Measurements from ENCODE around the gene PLB1. TPM values are rescaled to one million over a fixed set of nuclear protein-coding genes. Genes with fewer than 3 reads are reported as not detected.
"Not testable (repeated sequence)": the region's sequence is repeated elsewhere in the genome, so short reads cannot be mapped to it uniquely, and the experiment has no call there.

PLB1 gene
- total RNA-seq, 2 experiments from 2014 or later, result 0.87 to 1.1 TPM

GRCh38 chr2:28664120-28664842 is 168.4 kb downstream of the PLB1 start:
- intact Hi-C loops (cut with DNase I, micrococcal nuclease), result no loop called here
- ATAC-seq (no peak), DNase-seq (no peak)
- Mint-ChIP-seq H3K27ac (no peak overlapping the region), H3K4me3 (no peak overlapping the region), H3K27me3 (no peaks in the 10 kb centered on the region), H3K36me3 (ENCODE audit: low read depth) (no peaks in the 10 kb centered on the region), H3K9me3 (ENCODE audit: low read depth) (no peaks in the 10 kb centered on the region), H3K4me1 (no peaks in the 10 kb centered on the region)
- CTCF ChIA-PET, result interaction anchor here (0.5 to 1.5 kb wide), 4 partner anchors 70 to 1618 kb away, joined by 3 to 6 read pairs (median 3); no protein-coding TSS in a partner anchor
- POLR2A ChIA-PET, result no interaction called here

GRCh38 chr2:28665041-28665704 is 169.3 kb downstream of the PLB1 start:
- ChIA-PET POLR2A (no interaction called here), CTCF (interaction anchor here (0.5 to 1.5 kb wide), 2 partner anchors 71 to 156 kb away, joined by 3 to 6 read pairs; no protein-coding TSS in a partner anchor)
- H3K4me1 Mint-ChIP-seq, result no peaks in the 10 kb centered on the region
- intact Hi-C loops (cut with DNase I, micrococcal nuclease), result no loop called here
- no peak for ATAC-seq
- DNase-seq, result no peak
- no peaks in the 10 kb centered on the region for H3K9me3 Mint-ChIP-seq (ENCODE audit: low read depth)
- no peaks in the 10 kb centered on the region for H3K27me3 Mint-ChIP-seq
- no peak overlapping the region for H3K4me3 Mint-ChIP-seq
- no peak overlapping the region for H3K27ac Mint-ChIP-seq
- H3K36me3 Mint-ChIP-seq (ENCODE audit: low read depth), result no peaks in the 10 kb centered on the region

GRCh38 chr2:28665811-28666377 is 170.0 kb downstream of the PLB1 start:
- H3K4me3 Mint-ChIP-seq; H3K27me3 Mint-ChIP-seq; H3K4me1 Mint-ChIP-seq; intact Hi-C loops (cut with DNase I, micrococcal nuclease); H3K36me3 Mint-ChIP-seq (ENCODE audit: low read depth); POLR2A ChIA-PET; H3K27ac Mint-ChIP-seq; ATAC-seq; DNase-seq; H3K9me3 Mint-ChIP-seq (ENCODE audit: low read depth): not testable (repeated sequence)
- CTCF ChIA-PET, result interaction anchor here (1.0 kb wide), 1 partner anchor 106 kb away, joined by 4 read pairs; no protein-coding TSS in a partner anchor

- H3K27ac Mint-ChIP-seq, result no peak overlapping the region
- intact Hi-C loops (cut with DNase I, micrococcal nuclease), result no loop called here
- CTCF ChIA-PET, result interaction anchor here (1.0 kb wide), 2 partner anchors 73 to 107 kb away, joined by 3 to 4 read pairs; no protein-coding TSS in a partner anchor
- no peak for ATAC-seq
- H3K27me3 Mint-ChIP-seq, result no peaks in the 10 kb centered on the region
- H3K4me3 Mint-ChIP-seq, result no peak overlapping the region
- H3K9me3 Mint-ChIP-seq (ENCODE audit: low read depth), result no peaks in the 10 kb centered on the region
- H3K4me1 Mint-ChIP-seq, result no peaks in the 10 kb centered on the region
- POLR2A ChIA-PET, result no interaction called here
- no peaks in the 10 kb centered on the region for H3K36me3 Mint-ChIP-seq (ENCODE audit: low read depth)
- no peak for DNase-seq
Observed at GRCh38 chr2:28666496-28667184, 170.8 kb downstream of the PLB1 start.

GRCh38 chr2:28667261-28667660 is 171.4 kb downstream of the PLB1 start:
- ChIA-PET CTCF (interaction anchor here (1.0 kb wide), 1 partner anchor 73 kb away, joined by 3 read pairs; no protein-coding TSS in a partner anchor), POLR2A (no interaction called here)
- Mint-ChIP-seq H3K4me3 (no peak overlapping the region), H3K27me3 (no peaks in the 10 kb centered on the region), H3K36me3 (ENCODE audit: low read depth) (no peaks in the 10 kb centered on the region), H3K27ac (no peak overlapping the region), H3K4me1 (no peaks in the 10 kb centered on the region), H3K9me3 (ENCODE audit: low read depth) (no peaks in the 10 kb centered on the region)
- no peak for DNase-seq
- intact Hi-C loops (cut with DNase I, micrococcal nuclease), result no loop called here
- no peak for ATAC-seq

GRCh38 chr2:28668106-28668814 is 172.4 kb downstream of the PLB1 start:
- CTCF ChIA-PET, result interaction anchor here (0.8 kb wide), 1 partner anchor 73 kb away, joined by 3 read pairs; no protein-coding TSS in a partner anchor
- ATAC-seq (no peak), DNase-seq (no peak)
- Mint-ChIP-seq H3K27ac (no peak overlapping the region), H3K27me3 (no peaks in the 10 kb centered on the region), H3K4me3 (no peak overlapping the region), H3K36me3 (ENCODE audit: low read depth) (no peaks in the 10 kb centered on the region), H3K4me1 (no peaks in the 10 kb centered on the region), H3K9me3 (ENCODE audit: low read depth) (peaks cover 4% of the 10 kb centered on the region)
- POLR2A ChIA-PET, result no interaction called here
- intact Hi-C loops (cut with DNase I, micrococcal nuclease), result no loop called here

- ATAC-seq, result no peak
- CTCF ChIA-PET, result interaction anchor here (1.6 kb wide), 1 partner anchor 74 kb away, joined by 3 read pairs; no protein-coding TSS in a partner anchor
- no peak for DNase-seq
- intact Hi-C loops (cut with DNase I, micrococcal nuclease), result no loop called here
- no peaks in the 10 kb centered on the region for H3K36me3 Mint-ChIP-seq (ENCODE audit: low read depth)
- H3K27ac Mint-ChIP-seq, result no peak overlapping the region
- H3K27me3 Mint-ChIP-seq, result no peaks in the 10 kb centered on the region
- no peak overlapping the region for H3K4me3 Mint-ChIP-seq
- no peaks in the 10 kb centered on the region for H3K4me1 Mint-ChIP-seq
- POLR2A ChIA-PET, result no interaction called here
- peaks cover 4% of the 10 kb centered on the region for H3K9me3 Mint-ChIP-seq (ENCODE audit: low read depth)
Observed at GRCh38 chr2:28668880-28669279, 173.0 kb downstream of the PLB1 start.

- ChIA-PET CTCF (interaction anchor here (2.0 kb wide), 1 partner anchor 10 kb away, joined by 5 read pairs; no protein-coding TSS in a partner anchor), POLR2A (no interaction called here)
- Mint-ChIP-seq H3K4me3 (no peak overlapping the region), H3K27ac (no peak overlapping the region), H3K27me3 (no peaks in the 10 kb centered on the region), H3K36me3 (ENCODE audit: low read depth) (no peaks in the 10 kb centered on the region), H3K9me3 (ENCODE audit: low read depth) (peaks cover 4% of the 10 kb centered on the region), H3K4me1 (peaks cover 3% of the 10 kb centered on the region)
- no peak for ATAC-seq
- intact Hi-C loops (cut with DNase I, micrococcal nuclease), result no loop called here
- no peak for DNase-seq
Observed at GRCh38 chr2:28670856-28671255, 175.0 kb downstream of the PLB1 start.

- ATAC-seq, result no peak
- H3K36me3 Mint-ChIP-seq (ENCODE audit: low read depth), result no peaks in the 10 kb centered on the region
- H3K4me3 Mint-ChIP-seq, result no peak overlapping the region
- no peak for DNase-seq
- no peak overlapping the region for H3K27ac Mint-ChIP-seq
- H3K9me3 Mint-ChIP-seq (ENCODE audit: low read depth), result peaks cover 4% of the 10 kb centered on the region
- ChIA-PET POLR2A (no interaction called here), CTCF (interaction anchor here (0.6 kb wide), 1 partner anchor 969 kb away, joined by 3 read pairs; no protein-coding TSS in a partner anchor)
- H3K27me3 Mint-ChIP-seq, result no peaks in the 10 kb centered on the region
- H3K4me1 Mint-ChIP-seq, result peaks cover 4% of the 10 kb centered on the region
- intact Hi-C loops (cut with DNase I, micrococcal nuclease), result no loop called here
Observed at GRCh38 chr2:28673338-28673737, 177.5 kb downstream of the PLB1 start.

- no peak overlapping the region for H3K4me3 Mint-ChIP-seq
- no peak for DNase-seq
- ChIA-PET POLR2A (no interaction called here), CTCF (interaction anchor here (1.2 kb wide), 1 partner anchor 94 kb away, joined by 3 read pairs; no protein-coding TSS in a partner anchor)
- intact Hi-C loops (cut with DNase I, micrococcal nuclease), result no loop called here
- peak overlapping the region; percentile 35 for H3K27ac Mint-ChIP-seq
- ATAC-seq, result no peak
- no peaks in the 10 kb centered on the region for H3K36me3 Mint-ChIP-seq (ENCODE audit: low read depth)
- H3K9me3 Mint-ChIP-seq (ENCODE audit: low read depth), result peaks cover 4% of the 10 kb centered on the region
- H3K27me3 Mint-ChIP-seq, result no peaks in the 10 kb centered on the region
- peaks cover 12% of the 10 kb centered on the region for H3K4me1 Mint-ChIP-seq
Observed at GRCh38 chr2:28674062-28674712, 178.3 kb downstream of the PLB1 start.
